ENCODE results near the gene MAP4K4.
A peak's percentile ranks its signal among the peaks of the same experiment; 100 is the strongest.
"Not testable (repeated sequence)": the region's sequence is repeated elsewhere in the genome, so short reads cannot be mapped to it uniquely, and the experiment has no call there.

Gene MAP4K4

GRCh38 chr2:101758001-101758400 lies 60.5 kb downstream of the MAP4K4 start:
- H3K27me3 Mint-ChIP-seq: no peaks in the 10 kb centered on the region
- H3K4me1 Mint-ChIP-seq: peaks cover 73% of the 10 kb centered on the region
- H3K4me3 Mint-ChIP-seq: peak overlapping the region; percentile 56 to 71
- H3K27ac Mint-ChIP-seq: peak overlapping the region; percentile 48 to 73
- DNase-seq (peak; percentile 30 to 48), ATAC-seq (peak; percentile 97)
- H3K9me3 Mint-ChIP-seq: no peaks in the 10 kb centered on the region

GRCh38 chr2:101759162-101759561 lies 61.7 kb downstream of the MAP4K4 start:
- DNase-seq: no peak
- ATAC-seq: no peak
- Mint-ChIP-seq H3K4me3 (no peak overlapping the region), H3K27ac (no peak overlapping the region), H3K9me3 (no peaks in the 10 kb centered on the region), H3K4me1 (peaks cover 73% of the 10 kb centered on the region), H3K27me3 (no peaks in the 10 kb centered on the region)

GRCh38 chr2:101762451-101763171 lies 65.1 kb downstream of the MAP4K4 start:
- DNase-seq (no peak), ATAC-seq (no peak)
- H3K4me1 Mint-ChIP-seq: peaks cover 76% of the 10 kb centered on the region
- H3K4me3 Mint-ChIP-seq: no peak overlapping the region
- no peak overlapping the region for H3K27ac Mint-ChIP-seq
- H3K9me3 Mint-ChIP-seq: no peaks in the 10 kb centered on the region
- H3K27me3 Mint-ChIP-seq: no peaks in the 10 kb centered on the region

- H3K9me3 Mint-ChIP-seq: no peaks in the 10 kb centered on the region
- H3K27me3 Mint-ChIP-seq: no peaks in the 10 kb centered on the region
- DNase-seq (no peak), ATAC-seq (no peak)
- no peak overlapping the region for H3K4me3 Mint-ChIP-seq
- H3K4me1 Mint-ChIP-seq: peaks cover 74% of the 10 kb centered on the region
- no peak overlapping the region for H3K27ac Mint-ChIP-seq
Observed at GRCh38 chr2:101763496-101764333, 66.2 kb downstream of the MAP4K4 start.

- DNase-seq (no peak), ATAC-seq (no peak)
- Mint-ChIP-seq H3K4me3 (peak overlapping the region in 1 of 2 donors; percentile 27), H3K27me3 (no peaks in the 10 kb centered on the region), H3K9me3 (no peaks in the 10 kb centered on the region), H3K27ac (no peak overlapping the region), H3K4me1 (peaks cover 91% of the 10 kb centered on the region)
Observed at GRCh38 chr2:101766337-101766736, 68.8 kb downstream of the MAP4K4 start.

GRCh38 chr2:101766871-101767739 lies 69.6 kb downstream of the MAP4K4 start:
- no peak for DNase-seq
- no peaks in the 10 kb centered on the region for H3K27me3 Mint-ChIP-seq
- H3K27ac Mint-ChIP-seq: peak overlapping the region in 1 of 2 donors; percentile 28
- no peaks in the 10 kb centered on the region for H3K9me3 Mint-ChIP-seq
- peak; percentile 51 for ATAC-seq
- H3K4me1 Mint-ChIP-seq: peaks cover 92% of the 10 kb centered on the region
- peak overlapping the region in 1 of 2 donors; percentile 27 for H3K4me3 Mint-ChIP-seq

- H3K4me1 Mint-ChIP-seq: peaks cover 91% of the 10 kb centered on the region
- H3K27ac Mint-ChIP-seq: no peak overlapping the region
- peak overlapping the region; percentile 21 to 38 for H3K4me3 Mint-ChIP-seq
- peak; percentile 38 for ATAC-seq
- DNase-seq: no peak
- H3K9me3 Mint-ChIP-seq: no peaks in the 10 kb centered on the region
- H3K27me3 Mint-ChIP-seq: no peaks in the 10 kb centered on the region
Observed at GRCh38 chr2:101768556-101769220, 71.2 kb downstream of the MAP4K4 start.

GRCh38 chr2:101769726-101770125 lies 72.2 kb downstream of the MAP4K4 start:
- not testable (repeated sequence) for DNase-seq, H3K4me3 Mint-ChIP-seq, H3K9me3 Mint-ChIP-seq, H3K27me3 Mint-ChIP-seq, ATAC-seq
- H3K27ac Mint-ChIP-seq: peak overlapping the region in 1 of 2 donors; percentile 54
- peaks cover 91% of the 10 kb centered on the region for H3K4me1 Mint-ChIP-seq

- ATAC-seq (peak; percentile 59), DNase-seq (peak; percentile 23 to 24)
- Mint-ChIP-seq H3K27me3 (no peaks in the 10 kb centered on the region), H3K27ac (no peak overlapping the region), H3K4me1 (peaks cover 93% of the 10 kb centered on the region), H3K4me3 (no peak overlapping the region), H3K9me3 (no peaks in the 10 kb centered on the region)
Observed at GRCh38 chr2:101770726-101771125, 73.2 kb downstream of the MAP4K4 start.

- Mint-ChIP-seq H3K27ac (peak overlapping the region; percentile 64 to 66), H3K9me3 (no peaks in the 10 kb centered on the region), H3K4me1 (peaks cover 91% of the 10 kb centered on the region), H3K27me3 (no peaks in the 10 kb centered on the region), H3K4me3 (no peak overlapping the region)
- no peak for DNase-seq
- ATAC-seq: no peak
Observed at GRCh38 chr2:101771227-101771902, 73.9 kb downstream of the MAP4K4 start.

- Mint-ChIP-seq H3K9me3 (no peaks in the 10 kb centered on the region), H3K27ac (peak overlapping the region; percentile 64 to 75), H3K4me3 (no peak overlapping the region), H3K4me1 (peaks cover 87% of the 10 kb centered on the region), H3K27me3 (no peaks in the 10 kb centered on the region)
- ATAC-seq: no peak
- DNase-seq: no peak
Observed at GRCh38 chr2:101771910-101772321, 74.4 kb downstream of the MAP4K4 start.

- Mint-ChIP-seq H3K9me3 (no peaks in the 10 kb centered on the region), H3K4me1 (peaks cover 89% of the 10 kb centered on the region), H3K4me3 (peak overlapping the region; percentile 45), H3K27me3 (no peaks in the 10 kb centered on the region), H3K27ac (peak overlapping the region; percentile 75 to 95)
- ATAC-seq (peak; percentile 68), DNase-seq (no peak)
Observed at GRCh38 chr2:101773137-101773536, 75.6 kb downstream of the MAP4K4 start.

GRCh38 chr2:101773961-101774360 lies 76.5 kb downstream of the MAP4K4 start:
- H3K27me3 Mint-ChIP-seq, ATAC-seq, DNase-seq, H3K9me3 Mint-ChIP-seq: not testable (repeated sequence)
- Mint-ChIP-seq H3K4me3 (peak overlapping the region; percentile 45 to 57), H3K4me1 (peaks cover 89% of the 10 kb centered on the region), H3K27ac (peak overlapping the region; percentile 67 to 89)

GRCh38 chr2:101775092-101775491 lies 77.6 kb downstream of the MAP4K4 start:
- no peaks in the 10 kb centered on the region for H3K9me3 Mint-ChIP-seq
- H3K4me1 Mint-ChIP-seq: peaks cover 91% of the 10 kb centered on the region
- DNase-seq (no peak), ATAC-seq (peak; percentile 19)
- H3K27me3 Mint-ChIP-seq: no peaks in the 10 kb centered on the region
- no peak overlapping the region for H3K27ac Mint-ChIP-seq
- peak overlapping the region in 1 of 2 donors; percentile 5 for H3K4me3 Mint-ChIP-seq

Measured in stimulated activated naive CD8-positive, alpha-beta T cell treated with anti-CD3 and anti-CD28 coated beads, Interleukin-15, amount 100 ng/mL, for 72 hours (primary cell).